Astrocyte (in vitro differentiated cells and primary cell): ENCODE data around the gene ZSCAN10. TPM values are rescaled to one million over a fixed set of nuclear protein-coding genes. Genes with fewer than 3 reads are reported as not detected.

Experiments
- DNase-seq: peaks from one replicate; pipeline ENCODE4 v3.0.0-alpha.2; 2010; ENCODE audit warnings: low read depth
- FAIRE-seq: peaks from 2 replicates; lab custom pipeline; 2011; peaks lifted over from hg19 to GRCh38; lab: Jason Lieb, UNC
- H2AFZ ChIP-seq: 2 replicates; pipeline ENCODE4 v1.6.0; 2012; ENCODE audit warnings: low read depth, low read length, inconsistent platforms
- H3K27ac ChIP-seq: 2 replicates; pipeline ENCODE4 v1.5.1; 2011; ENCODE audit warnings: low read depth, low read length, inconsistent platforms
- H3K27me3 ChIP-seq: 2 replicates; pipeline ENCODE4 v1.6.0; 2011; ENCODE audit warnings: low read length, inconsistent platforms; ENCODE audit not compliant: insufficient read depth
- H3K36me3 ChIP-seq: 2 replicates; pipeline ENCODE4 v1.5.1; 2011; ENCODE audit warnings: low read length, inconsistent platforms; ENCODE audit not compliant: insufficient read depth
- H3K4me1 ChIP-seq: 2 replicates; pipeline ENCODE4 v1.5.1; 2011; ENCODE audit warnings: low read length, inconsistent platforms; ENCODE audit not compliant: insufficient read depth
- H3K4me2 ChIP-seq: 2 replicates; pipeline ENCODE4 v1.6.0; 2012; ENCODE audit warnings: low read length, inconsistent platforms
- H3K4me3 ChIP-seq: 2 replicates; pipeline ENCODE4 v1.5.1; 2011; ENCODE audit warnings: low read depth, mild to moderate bottlenecking, low read length, inconsistent platforms; ENCODE audit not compliant: insufficient read depth
- H3K79me2 ChIP-seq: 2 replicates; pipeline ENCODE4 v1.6.0; 2012; ENCODE audit warnings: mild to moderate bottlenecking, low read length, inconsistent platforms; ENCODE audit not compliant: insufficient read depth
- H3K9ac ChIP-seq: 2 replicates; pipeline ENCODE4 v1.6.0; 2012; ENCODE audit warnings: mild to moderate bottlenecking, low read length, inconsistent platforms
- H3K9me3 ChIP-seq: 2 replicates; pipeline ENCODE4 v1.5.1; 2012; ENCODE audit warnings: low read depth, mild to moderate bottlenecking, low read length, inconsistent platforms; ENCODE audit not compliant: insufficient read depth
- H4K20me1 ChIP-seq: 2 replicates; pipeline ENCODE4 v1.6.0; 2012; ENCODE audit warnings: low read length, inconsistent platforms; ENCODE audit not compliant: insufficient read depth
- H3K27ac Mint-ChIP-seq: one replicate; pipeline ENCODE4 v1.8.0; 2021; ENCODE audit warnings: mild to moderate bottlenecking, mixed read lengths; ENCODE audit not compliant: unreplicated experiment
- H3K27me3 Mint-ChIP-seq: one replicate; pipeline ENCODE4 v1.8.0; 2021; ENCODE audit warnings: low read depth, mixed read lengths; ENCODE audit not compliant: unreplicated experiment
- H3K36me3 Mint-ChIP-seq: one replicate; pipeline ENCODE4 v1.8.0; 2021; ENCODE audit warnings: low read depth, mixed read lengths; ENCODE audit not compliant: unreplicated experiment
- H3K4me1 Mint-ChIP-seq: one replicate; pipeline ENCODE4 v1.8.0; 2021; ENCODE audit warnings: low read depth, mixed read lengths; ENCODE audit not compliant: unreplicated experiment
- H3K4me3 Mint-ChIP-seq: one replicate; pipeline ENCODE4 v1.8.0; 2021; ENCODE audit warnings: mild to moderate bottlenecking, moderate library complexity, mixed read lengths; ENCODE audit not compliant: unreplicated experiment
- H3K9me3 Mint-ChIP-seq: one replicate; pipeline ENCODE4 v1.8.0; 2021; ENCODE audit warnings: mild to moderate bottlenecking, mixed read lengths; ENCODE audit not compliant: unreplicated experiment
- CTCF ChIP-seq: IDR thresholded peaks from 2 replicates; pipeline ENCODE4 v1.5.1; 2011; ENCODE audit warnings: low read depth, mild to moderate bottlenecking, inconsistent platforms, low read length, moderate library complexity; ENCODE audit not compliant: insufficient read depth
- EZH2 ChIP-seq: IDR thresholded peaks from 2 replicates; pipeline ENCODE4 v1.6.1; 2012; ENCODE audit warnings: mild to moderate bottlenecking, low read length, inconsistent platforms; ENCODE audit not compliant: insufficient read depth
- total RNA-seq: library from RNA; stranded (reverse); gene quantifications from 2 replicates; pipeline ENCODE4 v1.2.1, GENCODE V29; 2021

ZSCAN10 gene
- total RNA-seq, 1 donor from 2014 or later: 0.25 TPM

GRCh38 chr16:3095869-3096268, 3.2 kb downstream of the ZSCAN10 start:
- H3K4me1 Mint-ChIP-seq: peaks cover 5% of the 10 kb centered on the region
- no peak overlapping the region for H3K4me2 ChIP-seq
- no peaks in the 10 kb centered on the region for H4K20me1 ChIP-seq
- no peak overlapping the region for H3K27ac Mint-ChIP-seq
- H3K27me3 ChIP-seq: peaks cover 18% of the 10 kb centered on the region
- H3K27ac ChIP-seq: no peak overlapping the region
- no peak overlapping the region for H3K4me3 ChIP-seq
- no peaks in the 10 kb centered on the region for H3K36me3 ChIP-seq
- no peak overlapping the region for H2AFZ ChIP-seq
- no peak overlapping the region for H3K4me3 Mint-ChIP-seq
- H3K79me2 ChIP-seq: no peaks in the 10 kb centered on the region
- H3K9ac ChIP-seq: no peak overlapping the region
- peaks cover 6% of the 10 kb centered on the region for H3K4me1 ChIP-seq
- H3K27me3 Mint-ChIP-seq: peaks cover 33% of the 10 kb centered on the region
- DNase-seq (no peak), FAIRE-seq (no peak)
- H3K36me3 Mint-ChIP-seq: no peaks in the 10 kb centered on the region
- H3K9me3 Mint-ChIP-seq: no peaks in the 10 kb centered on the region
- no peaks in the 10 kb centered on the region for H3K9me3 ChIP-seq
- no peak for TF ChIP-seq CTCF
- no peak for TF ChIP-seq EZH2

- peaks cover 16% of the 10 kb centered on the region for H3K27me3 ChIP-seq
- H3K9me3 Mint-ChIP-seq: no peaks in the 10 kb centered on the region
- DNase-seq: no peak
- no peak overlapping the region for H3K27ac Mint-ChIP-seq
- H3K4me1 Mint-ChIP-seq: peaks cover 5% of the 10 kb centered on the region
- H3K36me3 Mint-ChIP-seq: no peaks in the 10 kb centered on the region
- no peaks in the 10 kb centered on the region for H3K36me3 ChIP-seq
- FAIRE-seq: no peak
- H3K4me3 ChIP-seq: no peak overlapping the region
- H3K9ac ChIP-seq: no peak overlapping the region
- TF ChIP-seq CTCF (peak; percentile 41), EZH2 (no peak)
- peaks cover under 1% of the 10 kb centered on the region for H3K4me1 ChIP-seq
- no peak overlapping the region for H3K4me3 Mint-ChIP-seq
- peaks cover 31% of the 10 kb centered on the region for H3K27me3 Mint-ChIP-seq
- H2AFZ ChIP-seq: no peak overlapping the region
- H3K4me2 ChIP-seq: no peak overlapping the region
- H4K20me1 ChIP-seq: no peaks in the 10 kb centered on the region
- H3K9me3 ChIP-seq: no peaks in the 10 kb centered on the region
- H3K79me2 ChIP-seq: no peaks in the 10 kb centered on the region
- H3K27ac ChIP-seq: no peak overlapping the region
Measured at GRCh38 chr16:3094289-3095027, 4.6 kb downstream of the ZSCAN10 start.

- Histone ChIP-seq H3K4me1 (no peaks in the 10 kb centered on the region), H3K4me3 (no peak overlapping the region), H2AFZ (no peak overlapping the region), H3K9ac (no peak overlapping the region), H3K9me3 (no peaks in the 10 kb centered on the region), H3K36me3 (no peaks in the 10 kb centered on the region), H3K27ac (no peak overlapping the region), H3K79me2 (no peaks in the 10 kb centered on the region), H3K4me2 (no peak overlapping the region), H4K20me1 (no peaks in the 10 kb centered on the region), H3K27me3 (peaks cover 9% of the 10 kb centered on the region)
- FAIRE-seq: no peak
- no peak for DNase-seq
- TF ChIP-seq EZH2 (no peak), CTCF (no peak)
- Mint-ChIP-seq H3K27me3 (peaks cover 21% of the 10 kb centered on the region), H3K27ac (no peak overlapping the region), H3K4me3 (no peak overlapping the region), H3K4me1 (peaks cover 7% of the 10 kb centered on the region), H3K36me3 (no peaks in the 10 kb centered on the region), H3K9me3 (no peaks in the 10 kb centered on the region)
Measured at GRCh38 chr16:3092501-3092941, 6.6 kb downstream of the ZSCAN10 start.
